Caco-2 (cell line): ENCODE measurements around the gene DUSP3. TPM values are rescaled to one million over a fixed set of nuclear protein-coding genes. Genes with fewer than 3 reads are reported as not detected.

ENCODE experiments used
- Bru-seq: library from RNA; stranded (reverse); fragments of 400-500 nt; gene quantifications from one replicate; lab custom pipeline; 2021; lab: Mats Ljungman, UMichigan
- BruChase-seq, 2 experiments: library from RNA; stranded (reverse); fragments of 400-500 nt; gene quantifications; one replicate each; lab custom pipeline; 2021; lab: Mats Ljungman, UMichigan
- BruUV-seq: library from RNA; stranded (reverse); fragments of 400-500 nt; replicated peaks from 2 replicates; lab custom pipeline; 2021; lab: Mats Ljungman, UMichigan
- CTCF ChIA-PET: fragments of 300-600 bp; sonication (Branson Sonifier 250); formaldehyde crosslinking; loops from one replicate; lab custom pipeline; 2022; ENCODE audit warnings: antibody characterized with exemption; lab: Charles Lee
- POLR2A ChIA-PET: fragments of 300-600 bp; sonication (Branson Sonifier 250); formaldehyde crosslinking; loops from one replicate; lab custom pipeline; 2022; ENCODE audit warnings: antibody characterized with exemption; lab: Charles Lee
- DNase-seq, 2 experiments: peaks; one replicate each; pipeline versions ENCODE4 v3.0.0 to v3.0.0-alpha.2; 2020 to 2022
- H3K27me3 ChIP-seq: replicated peaks from 2 replicates; pipeline ENCODE4 v1.6.0; 2011; ENCODE audit warnings: low read length; ENCODE audit not compliant: control insufficient read depth, insufficient read depth
- H3K36me3 ChIP-seq: 2 replicates; pipeline ENCODE4 v1.5.1; 2011; ENCODE audit warnings: low read length; ENCODE audit not compliant: control insufficient read depth, insufficient read depth
- H3K4me1 ChIP-seq: fragments of 250-450 bp; sonication (Bioruptor Pico); 2 replicates; pipeline ENCODE4 v1.5.1; 2020; ENCODE audit warnings: mild to moderate bottlenecking
- H3K4me3 ChIP-seq: 2 replicates; pipeline ENCODE4 v1.5.1; 2011; ENCODE audit warnings: low read depth, mild to moderate bottlenecking, control low read depth, low read length
- H3K9me3 ChIP-seq: fragments of 250-450 bp; sonication (Bioruptor Pico); 2 replicates; pipeline ENCODE4 v1.5.1; 2020; ENCODE audit warnings: mild to moderate bottlenecking, moderate library complexity
- H3K27ac Mint-ChIP-seq: one replicate; pipeline ENCODE4 v1.8.0; 2022; ENCODE audit warnings: mixed read lengths; ENCODE audit not compliant: unreplicated experiment
- H3K27me3 Mint-ChIP-seq: one replicate; pipeline ENCODE4 v1.8.0; 2022; ENCODE audit warnings: mixed read lengths; ENCODE audit not compliant: insufficient read depth, unreplicated experiment
- H3K36me3 Mint-ChIP-seq: one replicate; pipeline ENCODE4 v1.8.0; 2022; ENCODE audit warnings: mild to moderate bottlenecking, mixed read lengths; ENCODE audit not compliant: insufficient read depth, unreplicated experiment
- H3K4me1 Mint-ChIP-seq: one replicate; pipeline ENCODE4 v1.8.0; 2022; ENCODE audit warnings: low read depth, mixed read lengths; ENCODE audit not compliant: unreplicated experiment
- H3K4me3 Mint-ChIP-seq: one replicate; pipeline ENCODE4 v1.8.0; 2022; ENCODE audit warnings: mild to moderate bottlenecking, moderate library complexity, mixed read lengths; ENCODE audit not compliant: unreplicated experiment
- H3K9me3 Mint-ChIP-seq: one replicate; pipeline ENCODE4 v1.8.0; 2022; ENCODE audit warnings: mixed read lengths; ENCODE audit not compliant: unreplicated experiment
- CTCF ChIP-seq, 2 experiments: fragments of 200-600 bp in 1 of 2; IDR thresholded peaks; 1 replicate in 1 of 2; 2 replicates in 1 of 2; pipeline versions ENCODE4 v1.5.1 to v1.8.0; 2011 to 2022; ENCODE audit warnings: antibody characterized with exemption in 1 of 2, control low read depth in 1 of 2, inconsistent platforms in 1 of 2, low read depth in 1 of 2, low read length in 1 of 2, mild to moderate bottlenecking in 1 of 2, moderate library complexity in 1 of 2; ENCODE audit not compliant: insufficient read depth in 1 of 2, severe bottlenecking in 1 of 2, unreplicated experiment in 1 of 2
- intact Hi-C: fragments of 100-400 bp; cut with micrococcal nuclease; formaldehyde crosslinking; loops from one replicate; pipeline ENCODE4 v1.10.0; 2022; ENCODE audit not compliant: unreplicated experiment
- long read RNA-seq: library from polyadenylated mRNA; stranded (forward); transcript quantifications from one replicate; pipeline ENCODE4 v2.0.0, GENCODE V29; 2022
- total RNA-seq: library from RNA; stranded (reverse); gene quantifications from 2 replicates; pipeline ENCODE4 v1.2.3, GENCODE V29; 2022

Gene DUSP3
- 78.8 and 86.3 TPM in 2 replicates for total RNA-seq
- percentile 90 among the genes with signal in this experiment for Bru-seq, nascent RNA
- BruChase-seq, experiment 1, labeled RNA remaining after a 2-hour chase = percentile 97 among the genes with signal in this experiment
- percentile 96 among the genes with signal in this experiment for BruChase-seq, experiment 2, labeled RNA remaining after a 6-hour chase
- long read RNA-seq, full-length matches to known transcripts = 131 of 157 reads
- long read RNA-seq, partial matches to known transcripts = 7 of 157 reads
- long read RNA-seq, other reads (novel, unspliced or antisense) = 19 of 157 reads

- no peak for TF ChIP-seq CTCF (IDR thresholded peaks at IDR 0.05; ENCODE audit: insufficient read depth in 1 of 2, low read depth in 1 of 2, low read length in 1 of 2, severe bottlenecking in 1 of 2, unreplicated experiment in 1 of 2)
- Histone ChIP-seq H3K9me3 (no peaks in the 10 kb centered on the region), H3K4me1 (peaks cover 28% of the 10 kb centered on the region), H3K4me3 (peak within 1 kb of the TSS; percentile 98), H3K36me3 (peaks cover 5% of the 10 kb centered on the region; the same call in 1 of the 2 replicates), H3K27me3 (no peaks in the 10 kb centered on the region)
- Mint-ChIP-seq H3K4me3 (peak within 1 kb of the TSS; percentile 77), H3K27me3 (no peaks in the 10 kb centered on the region), H3K36me3 (peaks cover 47% of the 10 kb centered on the region), H3K4me1 (peaks cover 29% of the 10 kb centered on the region), H3K27ac (peak within 1 kb of the TSS; percentile 97), H3K9me3 (no peaks in the 10 kb centered on the region)
- no TSS peak for BruUV-seq
- POLR2A ChIA-PET = interaction anchor here (0.6 to 1.8 kb wide), 15 partner anchors 9 to 910 kb away, joined by 3 to 20 read pairs (median 4); partner anchors contain the start of gene MPP3
- intact Hi-C loops = loop anchor here (5.0 kb wide), 2 partner anchors 54 to 461 kb away; partner anchors contain the start of gene MPP3
- DNase-seq = peak; percentile 98
- CTCF ChIA-PET = interaction anchor here (0.9 to 1.2 kb wide), 4 partner anchors 12 to 99 kb away, joined by 3 to 15 read pairs (median 4); no protein-coding TSS in a partner anchor
Observed at GRCh38 chr17:43778337-43779144, at the start of gene DUSP3. TSS of gene DUSP3 (minus strand) at chr17:43778977. CDS start at chr17:43778924, 53 bp downstream.

- no peak for DNase-seq
Observed at GRCh38 chr17:43827596-43827995, 48.8 kb upstream of the DUSP3 start.

More at GRCh38 chr17:43827596-43827995, 48.8 kb upstream of the DUSP3 start:
- H3K27me3 Mint-ChIP-seq = no peaks in the 10 kb centered on the region
- H3K36me3 Mint-ChIP-seq = no peaks in the 10 kb centered on the region
- Histone ChIP-seq H3K9me3 (no peaks in the 10 kb centered on the region), H3K4me1 (peaks cover 5% of the 10 kb centered on the region; the same call in 1 of the 2 replicates), H3K36me3 (no peaks in the 10 kb centered on the region), H3K4me3 (no peak overlapping the region), H3K27me3 (no peaks in the 10 kb centered on the region)
- TF ChIP-seq CTCF (IDR thresholded peaks at IDR 0.05; ENCODE audit: insufficient read depth in 1 of 2, low read depth in 1 of 2, low read length in 1 of 2, severe bottlenecking in 1 of 2, unreplicated experiment in 1 of 2) = no peak
- no peak overlapping the region for H3K4me3 Mint-ChIP-seq
- ChIA-PET CTCF (no interaction called here), POLR2A (no interaction called here)
- no peaks in the 10 kb centered on the region for H3K4me1 Mint-ChIP-seq
- H3K27ac Mint-ChIP-seq = no peak overlapping the region
- intact Hi-C loops = no loop called here
- no peaks in the 10 kb centered on the region for H3K9me3 Mint-ChIP-seq
- no TSS peak for BruUV-seq
